EL (cell line): ENCODE measurements around the gene NANOS3.
A peak's percentile ranks its signal among the peaks of the same experiment; 100 is the strongest.

Experiments used
- DNase-seq: peaks from one replicate; pipeline ENCODE4 v3.0.0-alpha.2; 2016

The NANOS3 gene

GRCh38 chr19:13864667-13865570 lies 12.0 kb upstream of the NANOS3 start:
- DNase-seq = no peak

- DNase-seq = no peak
Observed at GRCh38 chr19:13865571-13866462, 11.1 kb upstream of the NANOS3 start.

- no peak for DNase-seq
Observed at GRCh38 chr19:13866463-13867046, 10.4 kb upstream of the NANOS3 start.

- DNase-seq = no peak
Observed at GRCh38 chr19:13868663-13869062, 8.3 kb upstream of the NANOS3 start.

GRCh38 chr19:13869281-13869680 lies 7.7 kb upstream of the NANOS3 start:
- no peak for DNase-seq

GRCh38 chr19:13870873-13871272 lies 6.1 kb upstream of the NANOS3 start:
- DNase-seq = no peak

- DNase-seq = no peak
Observed at GRCh38 chr19:13872339-13872694, 4.6 kb upstream of the NANOS3 start.

GRCh38 chr19:13872695-13873389 lies 4.1 kb upstream of the NANOS3 start:
- no peak for DNase-seq

- DNase-seq = peak; percentile 27
Observed at GRCh38 chr19:13873834-13874515, 3.0 kb upstream of the NANOS3 start.

- no peak for DNase-seq
Observed at GRCh38 chr19:13875824-13876223, 1.1 kb upstream of the NANOS3 start.

GRCh38 chr19:13877303-13877702 lies 369 bp downstream of the NANOS3 start:
- no peak for DNase-seq

- peak; percentile 96 for DNase-seq
Observed at GRCh38 chr19:13880059-13881043, 3.4 kb downstream of the NANOS3 start.

GRCh38 chr19:13881251-13881691 lies 4.3 kb downstream of the NANOS3 start:
- DNase-seq = peak; percentile 35

- DNase-seq = peak; percentile 54
Observed at GRCh38 chr19:13881692-13882418, 4.9 kb downstream of the NANOS3 start.

GRCh38 chr19:13882419-13882795 lies 5.5 kb downstream of the NANOS3 start:
- DNase-seq = no peak

GRCh38 chr19:13882836-13883235 lies 5.9 kb downstream of the NANOS3 start:
- no peak for DNase-seq

GRCh38 chr19:13883516-13884064 lies 6.7 kb downstream of the NANOS3 start:
- no peak for DNase-seq

- DNase-seq = no peak
Observed at GRCh38 chr19:13884726-13885591, 8.0 kb downstream of the NANOS3 start.
